Measurements from ENCODE around the gene TSPAN11. TPM values are rescaled to one million over a fixed set of nuclear protein-coding genes. Genes with fewer than 3 reads are reported as not detected.

Gene TSPAN11
- total and polyA plus RNA-seq, 2 of the 4 experiments (the other 2 are of a cell fraction): 0.18 to 0.26 TPM

- Histone ChIP-seq H3K18ac (ENCODE audit: low read depth, low read length) (no peak overlapping the region), H3K9ac (ENCODE audit: low read depth, low read length) (no peak overlapping the region), H4K20me1 (ENCODE audit: insufficient read depth, low read length) (no peaks in the 10 kb centered on the region), H4K8ac (ENCODE audit: low read depth in 2 of 2, low read length in 2 of 2) (no peak overlapping the region), H3K14ac (replicated peaks; ENCODE audit: low read depth, low read length) (no peak overlapping the region), H3K9me3 (ENCODE audit: control insufficient read depth, insufficient read depth, low read length) (no peaks in the 10 kb centered on the region), H3K23ac (ENCODE audit: low read depth, low read length) (no peak overlapping the region), H3K27ac (ENCODE audit: insufficient read depth, low read length) (no peak overlapping the region), H3K79me1 (ENCODE audit: low read depth in 1 of 2, low read length in 2 of 2) (no peaks in the 10 kb centered on the region), H2BK5ac (ENCODE audit: low read depth, low read length, poor library complexity, severe bottlenecking) (no peak overlapping the region), H3K36me3 (ENCODE audit: control insufficient read depth, insufficient read depth, low read length) (no peaks in the 10 kb centered on the region), H4K5ac (ENCODE audit: low read depth, low read length) (no peak overlapping the region), H2BK15ac (ENCODE audit: low read depth, low read length) (no peak overlapping the region), H3K56ac (ENCODE audit: extremely low read depth, insufficient read depth, low read length) (no peak overlapping the region), H4K91ac (ENCODE audit: insufficient read depth, low read depth, low read length) (no peak overlapping the region), H3K9me1 (ENCODE audit: insufficient read depth, low read length) (no peaks in the 10 kb centered on the region), H3K4ac (ENCODE audit: low read depth, low read length) (no peak overlapping the region), H2AK9ac (replicated peaks; ENCODE audit: low read depth, low read length, poor library complexity) (no peak overlapping the region), H3K4me3 (ENCODE audit: insufficient read depth, low read depth, low read length) (no peak overlapping the region), H2AK5ac (ENCODE audit: low read depth, low read length) (no peak overlapping the region), H3K4me1 (ENCODE audit: control insufficient read depth, insufficient read depth, low read length) (no peaks in the 10 kb centered on the region), H2BK120ac (ENCODE audit: low read depth, low read length) (no peak overlapping the region), H3K4me2 (ENCODE audit: low read depth, low read length) (no peak overlapping the region), H3K27me3 (ENCODE audit: control insufficient read depth, insufficient read depth, low read length) (peaks cover 18% of the 10 kb centered on the region), H2BK20ac (ENCODE audit: low read depth, low read length) (no peak overlapping the region), H2AFZ (replicated peaks; ENCODE audit: low read length, poor library complexity) (no peak overlapping the region)
- BruUV-seq (replicated peaks): no TSS peak
- CTCF ChIA-PET: interaction anchor here (0.5 kb wide), 1 partner anchor 383 kb away, joined by 3 read pairs; no protein-coding TSS in a partner anchor
- no CpG with 5 or more reads among the region's 2 CpGs for WGBS, 2 experiments (ENCODE audit: extremely low coverage in 2 of 2, insufficient read length in 1 of 2)
- POLR2A ChIA-PET (ENCODE audit: unreplicated experiment): no interaction called here
- dilution Hi-C loops (cut with HindIII; ENCODE audit: low sequenced_read_pairs, unreplicated experiment) (no loop called here), intact Hi-C loops (cut with micrococcal nuclease) (no loop called here), in situ Hi-C loops (cut with MboI; ENCODE audit: low sequenced_read_pairs) (no loop called here)
- ATAC-seq (ENCODE audit: low read depth) (no peak), DNase-seq (no peak)
- TF ChIP-seq RCOR1 (IDR thresholded peaks at IDR 0.05; ENCODE audit: insufficient replicate concordance, low read length): no peak
- TF ChIP-seq BHLHE40 (IDR thresholded peaks at IDR 0.05; ENCODE audit: low read depth, low read length): no peak
- TF ChIP-seq MXI1 (IDR thresholded peaks at IDR 0.05; ENCODE audit: borderline replicate concordance, low read depth, low read length): no peak
- TF ChIP-seq NFE2L2 (IDR thresholded peaks at IDR 0.05; ENCODE audit: low read depth, low read length): no peak
- no peak for TF ChIP-seq MAFK (IDR thresholded peaks at IDR 0.05; ENCODE audit: low read depth, low read length)
- TF ChIP-seq CEBPB (IDR thresholded peaks at IDR 0.05; ENCODE audit: low read depth, low read length): no peak
- TF ChIP-seq, protein P1, sequence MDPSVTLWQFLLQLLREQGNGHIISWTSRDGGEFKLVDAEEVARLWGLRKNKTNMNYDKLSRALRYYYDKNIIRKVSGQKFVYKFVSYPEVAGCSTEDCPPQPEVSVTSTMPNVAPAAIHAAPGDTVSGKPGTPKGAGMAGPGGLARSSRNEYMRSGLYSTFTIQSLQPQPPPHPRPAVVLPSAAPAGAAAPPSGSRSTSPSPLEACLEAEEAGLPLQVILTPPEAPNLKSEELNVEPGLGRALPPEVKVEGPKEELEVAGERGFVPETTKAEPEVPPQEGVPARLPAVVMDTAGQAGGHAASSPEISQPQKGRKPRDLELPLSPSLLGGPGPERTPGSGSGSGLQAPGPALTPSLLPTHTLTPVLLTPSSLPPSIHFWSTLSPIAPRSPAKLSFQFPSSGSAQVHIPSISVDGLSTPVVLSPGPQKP (IDR thresholded peaks at IDR 0.05; ENCODE audit: borderline replicate concordance, low read depth, low read length): no peak
- TF ChIP-seq CTCF (conservative IDR thresholded peaks at IDR 0.05; ENCODE audit: low read depth, low read length): no peak
- TF ChIP-seq FOS (IDR thresholded peaks at IDR 0.05; ENCODE audit: low read depth, low read length): no peak
- no peak for TF ChIP-seq CHD1 (IDR thresholded peaks at IDR 0.05; ENCODE audit: low read depth, low read length)
- TF ChIP-seq SMC3 (IDR thresholded peaks at IDR 0.05; ENCODE audit: low read depth, low read length): no peak
- no peak for TF ChIP-seq POLR2A (IDR thresholded peaks at IDR 0.05; ENCODE audit: low read depth, low read length)
- TF ChIP-seq MAZ (IDR thresholded peaks at IDR 0.05; ENCODE audit: borderline replicate concordance, low read depth, low read length): no peak
- TF ChIP-seq USF2 (IDR thresholded peaks at IDR 0.05; ENCODE audit: low read depth, low read length): no peak
- no peak for TF ChIP-seq RFX5 (IDR thresholded peaks at IDR 0.05; ENCODE audit: low read depth, low read length)
Measured at GRCh38 chr12:30878024-30878423, 48.5 kb upstream of the TSPAN11 start.

Data from IMR-90 (cell line).